CD4-positive, alpha-beta T cell treated with Interleukin-17A for 1 hour (primary cell): Measurements from ENCODE around the gene SMIM10L1.

Source experiments
- DNase-seq: peaks from one replicate; pipeline ENCODE4 v3.0.0-alpha.2; 2020

The SMIM10L1 gene

DNA sequence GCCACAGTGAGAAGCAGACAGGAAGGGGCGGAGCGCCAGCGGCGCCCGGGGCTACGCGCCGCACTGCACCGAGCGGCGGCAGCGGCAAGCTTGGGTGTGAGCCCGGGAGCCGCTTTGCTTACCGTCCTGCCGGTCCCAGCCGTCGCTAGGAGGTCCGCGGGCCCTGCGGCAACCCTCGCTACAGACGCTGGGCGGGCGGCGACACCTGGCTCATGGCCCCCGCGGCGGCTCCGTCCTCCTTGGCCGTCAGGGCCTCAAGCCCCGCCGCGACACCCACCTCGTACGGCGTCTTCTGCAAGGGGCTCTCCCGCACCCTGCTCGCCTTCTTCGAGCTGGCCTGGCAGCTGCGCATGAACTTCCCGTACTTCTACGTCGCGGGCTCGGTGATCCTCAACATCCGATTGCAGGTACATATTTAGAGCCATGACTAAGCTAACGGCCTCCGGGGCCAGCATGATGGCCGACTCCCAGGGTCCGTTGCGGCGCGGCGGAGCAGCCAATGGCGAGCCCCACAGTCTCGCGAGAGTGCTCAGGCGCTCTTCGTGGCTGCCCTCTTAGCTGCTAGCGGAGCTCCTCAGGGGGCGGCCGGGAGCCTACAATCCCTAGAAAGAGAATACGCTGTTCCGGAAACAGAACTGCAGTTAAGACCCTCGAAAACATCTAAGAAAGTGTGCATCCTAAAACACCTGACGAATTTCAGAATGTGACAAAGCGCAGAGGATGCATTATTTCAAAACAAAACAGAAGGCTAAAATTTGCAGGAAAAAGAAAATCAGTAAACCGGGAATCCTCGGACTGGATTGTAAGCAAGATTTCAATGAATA, at the start of gene SMIM10L1:
SMIM10L1 (plus strand) TSS at position 50 of the 824 bp plus-strand sequence; CDS start at position 213, 163 bp downstream.
- DNase-seq: peak; percentile 89

DNA sequence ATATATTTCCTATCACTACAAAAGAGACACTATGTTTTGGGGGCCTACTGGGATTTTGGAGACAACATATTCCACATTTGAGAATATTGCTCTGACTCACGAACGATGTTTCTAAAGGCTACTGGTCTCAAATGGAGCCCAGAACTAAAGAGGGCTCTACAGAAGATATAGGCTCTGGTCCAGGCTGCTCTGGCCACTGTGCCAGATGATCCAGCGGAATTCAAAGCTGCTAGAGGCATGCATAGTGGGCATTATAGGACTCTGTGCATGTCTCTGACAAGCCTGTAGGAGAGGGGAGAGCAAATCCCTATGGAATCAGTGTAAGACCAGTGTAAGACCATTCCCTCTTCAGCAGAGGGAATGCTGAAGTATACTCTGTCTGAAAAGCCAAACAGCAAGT, 40.6 kb upstream of the SMIM10L1 start:
- no peak for DNase-seq

DNA sequence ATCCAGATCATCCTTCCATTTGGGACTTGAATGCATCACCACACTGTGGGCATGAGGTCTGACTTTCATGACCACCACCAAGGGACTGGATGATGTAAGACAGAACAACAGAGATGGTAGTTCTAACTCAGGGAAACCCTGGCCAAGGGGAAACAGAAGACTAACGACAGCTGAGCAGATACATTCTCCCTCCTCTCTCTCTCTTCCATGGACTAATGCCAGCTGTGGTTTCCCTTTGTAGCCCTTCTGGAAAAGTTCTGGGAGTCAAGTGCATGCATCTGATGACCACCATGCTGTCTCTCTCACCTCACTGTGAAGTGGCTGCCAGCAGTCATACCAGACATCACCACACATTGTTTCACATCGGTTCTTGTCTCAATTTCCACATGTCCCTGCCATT, 40.0 kb upstream of the SMIM10L1 start:
- no peak for DNase-seq

DNA sequence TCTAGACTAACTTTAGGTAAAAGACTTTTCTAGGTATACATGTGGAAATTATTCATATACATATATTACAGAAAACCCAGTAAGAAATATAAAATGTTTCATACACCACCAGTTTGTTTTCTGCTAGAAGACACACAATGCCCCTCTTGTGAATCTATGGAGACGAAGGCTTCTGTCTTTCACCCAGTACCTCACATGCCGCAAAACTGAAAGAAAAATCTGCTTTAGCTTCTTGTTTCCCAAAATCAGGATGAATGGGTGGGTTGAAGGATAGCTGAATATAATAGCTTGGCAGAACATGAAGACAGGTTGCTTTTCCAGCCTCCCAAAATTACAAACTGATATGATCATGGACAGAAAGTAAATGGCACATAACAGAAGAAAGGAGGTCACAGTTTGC, 37.8 kb upstream of the SMIM10L1 start:
- no peak for DNase-seq

DNA sequence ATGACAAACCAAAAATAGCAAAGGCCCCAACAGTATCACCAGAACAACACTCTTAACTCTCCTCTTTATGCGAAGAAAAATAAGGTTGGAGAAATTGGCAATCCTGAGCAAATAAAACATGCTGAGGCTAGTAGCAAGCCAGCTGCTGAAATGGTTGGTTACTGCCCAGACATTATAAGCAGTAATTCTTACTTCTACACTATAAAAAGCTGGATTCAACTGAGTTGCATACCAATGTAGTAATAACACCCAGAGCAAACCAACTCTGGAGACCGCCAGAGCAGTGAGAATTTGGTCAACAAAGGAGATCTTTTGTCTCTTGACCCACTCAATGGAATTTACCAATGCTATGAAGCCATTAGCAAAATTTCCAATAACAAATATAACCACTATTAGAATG, 37.2 kb upstream of the SMIM10L1 start:
- DNase-seq: no peak

DNA sequence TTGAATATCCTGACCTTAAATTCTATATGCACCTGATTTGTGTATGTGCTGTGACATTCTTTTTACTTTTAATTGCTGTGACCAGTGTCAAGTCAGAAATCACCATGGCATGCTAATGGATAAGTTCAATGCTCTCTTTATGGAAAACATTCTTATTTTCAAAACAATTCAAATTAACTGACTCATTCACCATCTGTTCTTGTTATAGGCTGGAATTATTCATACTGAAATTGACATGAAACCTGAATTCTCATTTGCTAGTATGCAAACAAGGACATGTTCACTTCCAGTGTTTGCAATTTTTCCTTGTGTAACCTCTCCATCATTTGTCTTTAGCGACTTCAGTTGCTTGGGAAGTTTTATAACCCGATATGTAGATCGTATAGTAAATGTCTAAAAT, 36.7 kb upstream of the SMIM10L1 start, which contains the start of gene TAS2R30:
TAS2R30 (minus strand) TSS at position 340 of the 400 bp plus-strand sequence. CDS start 400 bp downstream, outside the sequence.
- no peak for DNase-seq

DNA sequence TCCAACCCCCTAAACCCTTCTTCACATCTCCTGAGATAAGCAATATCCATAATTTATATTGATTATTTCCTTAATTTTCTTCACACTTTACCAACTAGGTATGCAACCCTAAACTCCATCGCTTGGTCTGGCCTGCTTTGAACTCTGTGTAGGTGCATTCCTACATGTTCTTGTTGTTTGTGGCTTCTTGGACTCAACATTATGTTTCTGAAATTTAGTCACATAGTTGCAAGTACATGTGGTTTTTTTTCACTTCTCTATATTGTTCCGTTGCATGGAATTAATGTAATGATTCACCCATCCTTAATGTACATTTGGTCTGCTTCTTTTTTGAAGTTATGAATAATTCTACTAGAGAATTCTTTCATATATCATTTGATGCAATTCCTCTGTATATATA, 34.9 kb upstream of the SMIM10L1 start:
- no peak for DNase-seq

DNA sequence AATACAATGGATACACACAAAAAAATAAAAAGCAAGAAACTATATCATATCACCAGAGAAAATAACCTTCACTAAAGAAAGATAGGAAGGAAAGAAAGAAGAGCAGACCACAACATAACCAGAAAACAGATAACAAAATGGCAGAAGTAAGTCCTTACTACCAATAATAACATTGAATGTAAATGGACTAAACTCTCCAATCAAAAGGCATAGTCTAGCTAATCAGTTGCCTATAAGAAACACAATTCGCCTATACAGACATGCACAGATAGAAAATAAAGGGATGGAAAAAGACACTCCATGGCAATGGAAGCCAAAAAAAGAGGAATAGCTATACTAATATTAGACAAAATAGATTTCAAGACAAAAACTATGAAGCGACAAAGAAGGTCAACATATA, 27.6 kb upstream of the SMIM10L1 start:
- DNase-seq: no peak

DNA sequence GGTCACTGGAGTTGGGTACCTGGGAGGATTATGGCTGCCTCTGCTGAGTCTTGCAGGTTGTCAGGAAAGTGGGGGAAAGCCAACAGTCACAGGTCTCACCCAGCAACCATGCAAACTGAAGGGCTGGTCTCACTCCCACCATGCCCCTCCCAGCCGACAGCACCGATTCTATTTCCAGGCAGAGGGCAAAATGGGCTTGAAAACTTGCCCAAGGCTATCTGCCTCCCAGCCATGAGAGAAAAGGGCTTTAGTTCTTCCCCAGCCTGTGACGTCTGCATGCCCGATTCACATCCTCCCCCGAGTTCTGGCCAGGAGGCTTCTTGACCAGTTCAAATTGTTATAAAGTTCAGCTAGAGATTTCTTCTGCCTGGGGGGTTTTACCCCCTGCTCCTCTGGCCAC, 26.7 kb upstream of the SMIM10L1 start:
- DNase-seq: no peak

DNA sequence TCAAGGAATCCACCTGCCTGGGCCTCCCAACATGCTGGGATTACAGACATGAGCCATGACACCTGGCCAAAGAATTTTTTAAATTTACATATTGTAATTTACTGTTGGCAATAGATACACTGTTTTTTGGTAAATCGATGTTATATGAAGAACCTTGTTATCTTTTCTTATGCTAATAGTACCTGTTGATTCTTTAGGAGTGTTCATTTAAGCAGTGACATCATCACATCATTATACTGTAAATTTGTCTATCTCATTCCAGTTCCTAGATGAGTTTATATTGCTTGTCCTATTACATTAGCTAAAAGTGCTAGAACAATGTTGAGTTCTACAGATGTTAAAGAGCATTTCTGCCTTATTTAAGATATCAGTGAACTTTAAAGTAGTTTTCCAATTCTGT, 23.6 kb upstream of the SMIM10L1 start:
- no peak for DNase-seq

DNA sequence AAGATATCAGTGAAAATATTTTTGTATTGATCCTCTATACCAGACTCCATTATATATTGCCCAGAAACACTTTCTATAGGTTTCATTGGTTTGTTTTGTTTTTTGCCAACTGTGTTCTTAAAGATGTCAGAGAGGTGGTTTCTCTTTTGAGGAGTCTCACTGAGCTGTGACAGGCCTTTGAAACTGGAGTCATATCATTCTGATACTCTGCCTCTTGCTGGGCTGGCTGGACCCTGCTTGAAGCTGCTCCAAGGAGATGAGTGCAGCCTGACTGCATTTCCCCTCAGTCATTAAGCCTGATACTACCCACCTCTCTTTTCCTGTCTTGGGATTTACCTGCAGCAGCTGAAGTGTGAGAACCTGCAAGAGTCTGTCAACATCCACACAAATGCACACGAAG, 20.2 kb upstream of the SMIM10L1 start:
- DNase-seq: no peak

DNA sequence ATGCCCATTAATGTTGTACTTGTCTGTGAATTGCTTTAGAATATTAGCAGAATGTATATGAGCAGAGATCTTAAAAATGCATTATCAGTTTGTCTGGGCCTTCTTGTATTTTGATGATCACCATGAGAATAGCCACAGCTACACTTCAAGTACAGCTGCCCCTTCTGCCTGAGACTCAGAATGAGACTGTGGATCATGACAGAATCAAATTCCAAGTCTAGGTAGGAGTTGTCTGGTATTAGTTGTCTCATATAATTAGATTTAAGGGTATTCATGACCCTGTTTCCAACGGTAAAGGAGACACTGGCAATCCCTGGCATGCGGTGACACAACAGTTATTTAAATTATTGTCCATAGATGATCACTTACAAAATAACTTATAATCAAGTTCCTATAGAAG, 18.3 kb upstream of the SMIM10L1 start:
- no peak for DNase-seq

DNA sequence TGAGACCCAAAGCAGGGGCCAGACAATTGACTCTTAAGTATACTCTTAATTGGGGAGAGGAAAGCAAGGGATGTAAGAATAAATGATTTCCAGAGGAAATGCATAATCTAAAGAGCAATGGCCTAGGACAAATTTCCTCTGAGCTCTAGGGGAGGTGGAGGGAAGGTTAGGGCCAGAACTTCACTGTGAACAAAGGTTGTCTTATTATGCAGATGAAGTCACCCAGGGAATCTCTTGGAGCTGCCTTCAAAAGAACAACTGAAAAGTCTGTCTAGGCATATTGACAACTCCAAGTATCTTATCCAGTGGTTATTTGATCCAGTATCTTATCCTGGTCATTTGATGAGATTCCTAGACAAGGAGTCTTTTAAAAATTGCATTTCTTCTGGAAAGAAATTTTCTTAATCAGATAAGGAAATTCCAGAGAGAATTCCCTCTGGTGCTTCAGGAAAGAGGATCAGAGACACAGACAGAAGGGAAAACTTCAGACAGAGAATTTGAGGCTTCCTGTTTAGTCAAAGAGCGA, 16.5 kb upstream of the SMIM10L1 start:
- no peak for DNase-seq

DNA sequence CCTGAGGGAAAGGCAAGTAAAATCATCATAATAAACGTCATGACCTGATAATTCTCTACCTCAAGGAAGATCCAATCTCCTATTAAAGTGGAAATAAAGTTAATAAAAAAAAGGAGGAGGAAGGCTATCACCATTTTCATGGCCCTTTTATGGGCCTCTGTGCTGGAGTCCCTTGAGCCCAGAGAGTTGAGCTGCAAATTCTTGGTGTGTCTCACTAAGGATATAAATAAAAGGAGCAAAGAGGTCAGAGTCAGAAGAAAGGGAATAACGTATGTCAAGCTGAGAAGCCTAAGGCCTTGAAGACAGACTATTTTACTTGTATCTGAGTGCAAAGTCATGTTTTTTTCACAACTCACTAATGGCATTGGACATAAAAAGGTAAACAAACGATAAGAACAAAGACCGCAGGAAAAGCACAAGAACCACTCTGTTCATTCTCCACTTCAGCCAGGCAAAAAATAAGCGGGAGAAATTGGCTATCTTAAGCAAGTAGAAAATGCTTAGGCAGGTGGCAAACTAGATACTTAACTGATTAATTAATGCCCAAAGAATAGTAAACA, 12.0 kb upstream of the SMIM10L1 start:
- DNase-seq: no peak

DNA sequence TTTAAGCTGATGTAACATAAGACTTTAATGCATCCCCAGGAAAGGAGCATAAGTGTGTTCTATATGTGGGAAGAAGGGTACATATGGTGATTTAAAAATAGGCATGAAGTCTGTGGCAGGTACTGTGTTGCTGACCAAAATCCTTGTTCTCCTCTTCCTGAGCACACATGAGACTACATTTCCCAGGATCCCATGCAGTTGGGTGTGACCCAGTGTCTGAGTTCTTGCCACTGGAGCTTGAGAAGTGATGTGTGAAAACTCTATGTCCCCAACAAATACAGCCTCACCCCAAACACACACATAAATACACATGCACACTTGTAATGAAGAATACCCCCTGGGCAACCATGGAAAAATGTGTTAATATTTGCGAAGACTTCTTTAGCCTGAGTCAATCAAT, 8.5 kb upstream of the SMIM10L1 start:
- peak; percentile 4 for DNase-seq

DNA sequence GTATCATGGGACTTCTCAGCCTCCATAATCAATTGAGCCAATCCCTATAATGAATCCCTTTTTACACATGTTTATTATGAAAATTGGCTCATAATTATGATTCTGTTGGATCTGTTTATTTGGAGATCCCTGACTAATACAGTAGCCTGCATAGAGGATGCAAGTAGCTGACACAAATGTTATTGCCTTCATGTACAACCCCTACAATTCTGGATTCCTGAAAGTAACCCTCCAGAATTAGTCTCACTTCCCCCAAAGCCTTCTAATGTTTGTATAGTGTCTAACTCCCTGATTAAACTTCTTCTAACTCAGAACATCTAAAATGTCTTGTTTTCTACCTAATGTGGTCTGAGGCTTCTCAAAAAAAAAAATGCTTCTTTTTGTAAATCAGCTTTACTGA, 6.6 kb upstream of the SMIM10L1 start:
- no peak for DNase-seq

DNA sequence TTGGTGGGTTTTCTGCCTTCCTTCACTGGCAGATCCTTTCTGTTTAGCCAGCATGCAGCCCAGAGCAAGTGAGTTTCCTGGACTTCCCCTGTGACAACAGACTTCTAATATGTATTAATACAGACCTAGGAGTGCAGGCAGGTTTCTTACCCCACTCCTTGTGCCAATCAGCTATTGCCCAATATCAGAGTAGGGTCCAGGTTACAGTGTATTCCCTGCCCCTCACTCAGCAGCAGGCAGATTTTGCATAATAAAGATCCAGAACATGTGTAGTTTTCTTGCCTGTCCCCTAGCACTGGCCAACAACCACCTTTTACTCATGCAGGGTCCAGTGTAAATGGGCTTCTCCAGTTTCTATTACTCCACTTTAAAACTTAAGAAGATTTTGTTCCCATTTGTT, 4.7 kb upstream of the SMIM10L1 start:
- no peak for DNase-seq

DNA sequence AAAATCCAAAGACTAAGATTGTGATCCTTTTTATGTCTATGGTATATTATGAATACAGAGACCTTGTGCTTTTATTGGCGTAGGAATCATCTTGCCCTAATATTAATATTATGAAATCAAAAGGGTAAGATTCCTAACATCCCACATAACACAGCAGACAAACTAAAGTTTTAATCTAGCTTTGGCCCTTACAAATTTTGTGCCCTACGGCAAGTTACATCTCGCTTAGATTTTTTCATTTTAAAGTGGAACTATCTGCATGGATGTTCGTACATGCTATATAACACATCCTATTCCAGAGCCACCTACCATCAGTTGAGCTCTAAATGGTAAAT, 217 bp upstream of the SMIM10L1 start:
- DNase-seq: no peak

DNA sequence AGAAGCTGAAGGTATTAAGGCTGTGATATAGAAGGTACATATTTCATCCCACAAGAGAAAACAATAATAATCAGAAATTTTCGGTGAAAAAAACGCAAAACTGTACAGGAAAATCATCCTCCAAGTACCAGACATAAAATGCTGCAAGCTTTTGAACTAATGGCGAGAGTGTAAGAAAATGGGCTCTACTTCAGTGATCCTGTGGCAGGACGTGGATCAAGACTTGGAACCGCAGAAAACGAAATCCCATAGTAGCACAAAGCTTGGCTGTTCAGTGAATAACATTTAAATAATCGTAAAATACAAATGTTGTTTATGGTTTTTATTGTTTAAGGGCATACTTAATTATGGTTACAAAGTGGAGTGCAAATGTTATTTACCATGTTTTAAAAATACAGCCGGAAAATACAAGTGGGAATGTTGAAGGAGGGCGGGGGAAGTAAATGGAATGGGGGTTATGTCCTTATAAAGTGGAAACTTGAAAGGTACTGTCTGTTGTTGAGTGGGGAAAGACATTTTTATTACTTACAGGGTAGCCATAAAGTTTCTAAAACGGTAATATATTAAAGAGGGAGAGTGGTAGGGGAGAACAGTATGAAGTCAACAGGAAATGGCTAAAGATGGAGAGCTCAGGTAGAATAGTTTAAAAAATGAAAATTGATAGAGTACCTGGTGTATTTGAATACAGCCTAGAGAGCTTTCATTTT, 1.1 kb downstream of the SMIM10L1 start:
- peak; percentile 3 for DNase-seq

DNA sequence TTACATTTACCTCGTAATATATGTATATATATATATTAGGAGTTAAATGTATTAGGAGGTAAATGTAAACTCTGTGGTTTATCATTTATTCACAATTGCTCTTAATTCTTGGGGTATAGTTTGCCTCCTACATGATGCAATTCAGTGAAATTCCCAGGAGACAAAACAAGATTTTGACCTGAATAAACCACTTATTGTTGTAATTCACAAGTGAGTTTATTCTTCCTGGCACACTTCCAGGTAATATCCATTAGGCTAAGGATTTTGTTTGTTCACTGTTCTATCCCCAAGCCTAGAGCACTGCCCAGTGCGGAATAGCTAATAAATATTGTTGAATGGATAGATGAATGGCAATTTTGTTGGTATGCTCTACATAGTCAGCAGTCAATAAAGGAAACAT, 3.0 kb downstream of the SMIM10L1 start:
- DNase-seq: no peak

DNA sequence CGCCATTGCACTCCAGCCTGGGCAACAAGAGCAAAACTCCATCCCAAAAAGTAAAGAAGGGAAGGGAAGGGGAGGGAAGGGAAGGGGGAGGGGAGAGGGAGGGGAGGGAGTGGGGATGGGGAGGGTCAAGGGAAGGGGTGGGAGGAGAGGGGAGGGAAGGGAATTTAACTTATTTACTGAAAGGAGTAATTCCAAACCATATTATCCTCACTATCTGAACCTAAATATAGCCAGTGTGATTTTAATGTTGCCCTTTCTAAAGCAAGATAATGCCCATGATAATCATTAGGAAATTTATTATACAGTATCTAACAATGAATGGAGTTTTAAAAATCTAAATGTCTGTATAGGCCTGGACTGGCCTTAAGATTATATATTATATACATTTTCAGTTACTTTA, 7.3 kb downstream of the SMIM10L1 start:
- DNase-seq: no peak

DNA sequence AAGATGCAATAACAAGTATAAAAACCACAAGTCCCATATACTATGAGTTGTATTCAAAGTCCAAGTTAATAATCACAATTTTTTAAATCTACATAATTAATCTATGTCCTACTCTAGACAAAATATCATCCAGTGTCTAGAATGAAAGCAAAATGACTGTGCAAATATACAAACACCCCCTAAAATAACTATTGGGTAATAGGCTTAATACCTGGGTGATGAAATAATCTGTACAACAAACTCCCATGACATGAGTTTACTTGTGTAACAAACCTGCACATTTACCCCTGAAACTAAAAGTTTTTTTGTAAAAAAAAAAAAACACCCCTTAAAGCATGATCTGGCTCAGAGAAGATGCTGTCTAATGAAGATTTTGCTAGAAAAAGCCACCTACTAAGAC, 11.5 kb downstream of the SMIM10L1 start:
- DNase-seq: no peak

DNA sequence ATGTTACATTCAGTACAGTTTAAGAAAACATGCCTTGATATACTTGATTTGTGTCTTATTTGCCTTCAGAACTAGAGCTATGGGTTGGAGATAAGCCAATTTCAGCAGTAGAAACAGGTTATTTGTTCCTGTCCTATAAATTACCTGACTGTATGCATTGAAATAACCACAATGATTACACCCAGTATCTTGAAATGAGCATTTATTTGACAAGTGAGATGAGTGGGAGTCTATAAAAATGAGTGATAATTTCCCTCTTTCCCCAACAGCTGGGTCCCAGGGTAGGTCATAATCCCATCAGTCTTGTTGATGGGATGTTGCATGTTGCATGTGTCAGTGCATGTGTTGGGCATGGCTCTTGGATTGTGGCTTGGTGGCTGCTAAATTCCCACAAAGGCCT, 12.0 kb downstream of the SMIM10L1 start:
- no peak for DNase-seq

DNA sequence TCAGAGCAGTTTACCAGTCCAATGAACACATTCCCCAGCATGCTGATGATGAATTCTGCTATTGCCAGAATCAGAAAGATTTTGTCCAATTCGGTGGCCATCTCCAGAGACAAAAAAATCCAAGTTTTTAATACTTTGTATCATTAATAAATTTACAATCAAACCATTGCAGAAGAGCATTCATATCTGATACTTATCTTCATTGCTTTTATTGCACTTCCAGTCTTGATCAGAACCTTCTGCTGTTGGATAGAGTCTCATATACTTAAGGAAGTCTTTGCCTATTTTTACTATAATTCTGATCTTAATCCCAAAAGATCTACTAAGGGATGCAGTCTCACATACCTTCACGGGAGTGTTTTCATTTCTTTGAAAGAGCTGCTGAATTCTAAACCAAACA, 15.8 kb downstream of the SMIM10L1 start, which contains the start of gene TAS2R42:
TAS2R42 (minus strand) TSS at position 101 of the 400 bp plus-strand sequence; CDS start at position 101, 0 bp downstream.
- DNase-seq: no peak
